ENCODE measurements around the gene LNP1.

The LNP1 gene

GRCh38 chr3:100400419-100400779 is 940 bp upstream of the LNP1 start:
- DNase-seq: no peak

GRCh38 chr3:100401674-100402041 is 319 bp downstream of the LNP1 start:
- no peak for DNase-seq

GRCh38 chr3:100402256-100402655 is 917 bp downstream of the LNP1 start:
- no peak for DNase-seq

GRCh38 chr3:100402891-100403290 is 1.6 kb downstream of the LNP1 start:
- no peak for DNase-seq

GRCh38 chr3:100403362-100404249 is 2.3 kb downstream of the LNP1 start:
- no peak for DNase-seq

- no peak for DNase-seq
Measured at GRCh38 chr3:100404250-100404548, 2.9 kb downstream of the LNP1 start.

GRCh38 chr3:100407164-100407563 is 5.8 kb downstream of the LNP1 start:
- DNase-seq: no peak

- no peak for DNase-seq
Measured at GRCh38 chr3:100407977-100408532, 6.7 kb downstream of the LNP1 start.

GRCh38 chr3:100411091-100411982 is 10.0 kb downstream of the LNP1 start:
- DNase-seq: no peak

- DNase-seq: no peak
Measured at GRCh38 chr3:100412912-100413590, 11.7 kb downstream of the LNP1 start.

- DNase-seq: no peak
Measured at GRCh38 chr3:100413613-100414012, 12.3 kb downstream of the LNP1 start.

- no peak for DNase-seq
Measured at GRCh38 chr3:100416176-100416575, 14.8 kb downstream of the LNP1 start.

- DNase-seq: no peak
Measured at GRCh38 chr3:100416863-100417262, 15.5 kb downstream of the LNP1 start.

GRCh38 chr3:100419406-100419805 is 18.1 kb downstream of the LNP1 start:
- DNase-seq: no peak

- no peak for DNase-seq
Measured at GRCh38 chr3:100420885-100421284, 19.5 kb downstream of the LNP1 start.

- DNase-seq: no peak
Measured at GRCh38 chr3:100423611-100424010, 22.3 kb downstream of the LNP1 start.

- no peak for DNase-seq
Measured at GRCh38 chr3:100424261-100424660, 22.9 kb downstream of the LNP1 start.

GRCh38 chr3:100425316-100425715 is 24.0 kb downstream of the LNP1 start:
- no peak for DNase-seq

- no peak for DNase-seq
Measured at GRCh38 chr3:100426067-100426682, 24.8 kb downstream of the LNP1 start.

- DNase-seq: no peak
Measured at GRCh38 chr3:100427699-100428098, 26.4 kb downstream of the LNP1 start.

- no peak for DNase-seq
Measured at GRCh38 chr3:100429187-100429716, 27.9 kb downstream of the LNP1 start.

- DNase-seq: no peak
Measured at GRCh38 chr3:100436951-100437350, 35.6 kb downstream of the LNP1 start.
